IMR-90 (cell line): ENCODE results near the gene DNMT1. TPM values are rescaled to one million over a fixed set of nuclear protein-coding genes. Genes with fewer than 3 reads are reported as not detected.

Experiments
- ATAC-seq: fragments of 200-7000 bp; cut with Tn5 transposase; 2 replicates; pipeline ENCODE4 v1.9.1; 2020; ENCODE audit warnings: low read depth, mild to moderate bottlenecking, moderate library complexity
- BruUV-seq: library from RNA; stranded (reverse); fragments of 400-500 nt; replicated peaks from 2 replicates; lab custom pipeline; 2021; lab: Mats Ljungman, UMichigan
- CTCF ChIA-PET: fragments of 300-600 bp; formaldehyde crosslinking; extraction: SDS; loops from one replicate; lab custom pipeline; 2021; ENCODE audit warnings: antibody characterized with exemption; lab: Yijun Ruan, JAX
- POLR2A ChIA-PET: fragments of 300-600 bp; sonication (Branson Sonifier 250); formaldehyde crosslinking; loops from one replicate; lab custom pipeline; 2022; ENCODE audit warnings: antibody characterized with exemption; ENCODE audit not compliant: unreplicated experiment; lab: Charles Lee
- DNase-seq: peaks from one replicate; pipeline ENCODE4 v3.0.0; 2013
- H2AFZ ChIP-seq: replicated peaks from 2 replicates; pipeline ENCODE3; 2013; ENCODE audit warnings: low read length, mild to moderate bottlenecking; ENCODE audit not compliant: poor library complexity
- H2AK5ac ChIP-seq: 2 replicates; pipeline ENCODE4 v1.6.1; 2013; ENCODE audit warnings: low read depth, low read length, inconsistent platforms
- H2AK9ac ChIP-seq: replicated peaks from 2 replicates; pipeline ENCODE3; 2013; ENCODE audit warnings: mild to moderate bottlenecking, low read depth, low read length, moderate library complexity; ENCODE audit not compliant: poor library complexity
- H2BK120ac ChIP-seq: 2 replicates; pipeline ENCODE4 v1.6.1; 2013; ENCODE audit warnings: low read depth, low read length, inconsistent platforms
- H2BK15ac ChIP-seq: 3 replicates; pipeline ENCODE4 v1.6.1; 2013; ENCODE audit warnings: low read depth, low read length, inconsistent platforms
- H2BK20ac ChIP-seq: 2 replicates; pipeline ENCODE4 v1.6.1; 2013; ENCODE audit warnings: low read depth, mild to moderate bottlenecking, inconsistent platforms, low read length, moderate library complexity
- H2BK5ac ChIP-seq: 2 replicates; pipeline ENCODE4 v1.6.1; 2013; ENCODE audit warnings: mild to moderate bottlenecking, low read depth, low read length, inconsistent platforms; ENCODE audit not compliant: poor library complexity, severe bottlenecking
- H3K14ac ChIP-seq: replicated peaks from 2 replicates; pipeline ENCODE4 v1.6.1; 2013; ENCODE audit warnings: low read depth, low read length, inconsistent platforms
- H3K18ac ChIP-seq: 2 replicates; pipeline ENCODE4 v1.6.1; 2013; ENCODE audit warnings: low read depth, low read length, control low read depth
- H3K23ac ChIP-seq: 2 replicates; pipeline ENCODE4 v1.6.1; 2013; ENCODE audit warnings: low read depth, low read length, inconsistent platforms
- H3K27ac ChIP-seq: 2 replicates; pipeline ENCODE4 v1.5.1; 2013; ENCODE audit warnings: mild to moderate bottlenecking, control low read depth, low read length; ENCODE audit not compliant: insufficient read depth
- H3K27me3 ChIP-seq: 2 replicates; pipeline ENCODE4 v1.6.1; 2013; ENCODE audit warnings: low read length; ENCODE audit not compliant: control insufficient read depth, insufficient read depth
- H3K36me3 ChIP-seq: 2 replicates; pipeline ENCODE4 v1.6.1; 2013; ENCODE audit warnings: low read length, mixed read lengths; ENCODE audit not compliant: control insufficient read depth, insufficient read depth
- H3K4ac ChIP-seq: 2 replicates; pipeline ENCODE4 v1.6.1; 2013; ENCODE audit warnings: low read depth, low read length, inconsistent platforms
- H3K4me1 ChIP-seq: 2 replicates; pipeline ENCODE4 v1.6.1; 2013; ENCODE audit warnings: low read length, mixed read lengths; ENCODE audit not compliant: control insufficient read depth, insufficient read depth
- H3K4me2 ChIP-seq: 2 replicates; pipeline ENCODE4 v1.6.1; 2013; ENCODE audit warnings: low read depth, mild to moderate bottlenecking, control low read depth, low read length, moderate library complexity
- H3K4me3 ChIP-seq: 2 replicates; pipeline ENCODE4 v1.5.1; 2013; ENCODE audit warnings: low read depth, mild to moderate bottlenecking, control low read depth, low read length, moderate library complexity; ENCODE audit not compliant: insufficient read depth
- H3K56ac ChIP-seq: 2 replicates; pipeline ENCODE4 v1.6.1; 2013; ENCODE audit warnings: low read length, inconsistent platforms; ENCODE audit not compliant: insufficient read depth; ENCODE audit errors: extremely low read depth
- H3K79me1 ChIP-seq, 2 experiments: 2 replicates each; pipeline ENCODE4 v1.6.1; 2013; ENCODE audit warnings: low read length in 2 of 2, inconsistent platforms in 1 of 2, low read depth in 1 of 2
- H3K9ac ChIP-seq: 2 replicates; pipeline ENCODE4 v1.6.1; 2013; ENCODE audit warnings: low read depth, low read length, control low read depth
- H3K9me1 ChIP-seq: 2 replicates; pipeline ENCODE4 v1.6.1; 2013; ENCODE audit warnings: low read length, inconsistent platforms; ENCODE audit not compliant: insufficient read depth
- H3K9me3 ChIP-seq: 2 replicates; pipeline ENCODE4 v1.6.1; 2013; ENCODE audit warnings: low read length; ENCODE audit not compliant: control insufficient read depth, insufficient read depth
- H4K20me1 ChIP-seq: 2 replicates; pipeline ENCODE4 v1.6.1; 2013; ENCODE audit warnings: low read length, inconsistent platforms; ENCODE audit not compliant: insufficient read depth
- H4K5ac ChIP-seq: 2 replicates; pipeline ENCODE4 v1.6.1; 2013; ENCODE audit warnings: mild to moderate bottlenecking, low read depth, low read length, control low read depth
- H4K8ac ChIP-seq, 2 experiments: 2 replicates each; pipeline ENCODE4 v1.6.1; 2013; ENCODE audit warnings: low read depth in 2 of 2, low read length in 2 of 2, control low read depth in 1 of 2, inconsistent platforms in 1 of 2
- H4K91ac ChIP-seq: 2 replicates; pipeline ENCODE4 v1.6.1; 2013; ENCODE audit warnings: low read depth, low read length, inconsistent platforms; ENCODE audit not compliant: insufficient read depth
- CEBPB ChIP-seq: IDR thresholded peaks from 2 replicates; pipeline ENCODE4 v1.6.1; 2012; ENCODE audit warnings: low read depth, low read length, improper control_type of control experiment
- CHD1 ChIP-seq: IDR thresholded peaks from 2 replicates; pipeline ENCODE4 v1.6.1; 2012; ENCODE audit warnings: low read depth, low read length, improper control_type of control experiment
- FOS ChIP-seq: fragments of 150-350 bp; IDR thresholded peaks from 2 replicates; pipeline ENCODE4 v1.6.1; 2016; ENCODE audit warnings: low read depth, low read length
- MAFK ChIP-seq: IDR thresholded peaks from 2 replicates; pipeline ENCODE4 v1.6.1; 2012; ENCODE audit warnings: low read depth, low read length, improper control_type of control experiment
- MXI1 ChIP-seq: IDR thresholded peaks from 2 replicates; pipeline ENCODE4 v1.6.1; 2012; ENCODE audit warnings: low read depth, mild to moderate bottlenecking, low read length, moderate library complexity, borderline replicate concordance
- NFE2L2 ChIP-seq: fragments of 150-350 bp; IDR thresholded peaks from 2 replicates; pipeline ENCODE4 v1.6.1; 2016; ENCODE audit warnings: low read depth, mild to moderate bottlenecking, low read length
- POLR2A ChIP-seq: IDR thresholded peaks from 2 replicates; pipeline ENCODE4 v1.6.1; 2012; ENCODE audit warnings: mild to moderate bottlenecking, low read depth, low read length
- RCOR1 ChIP-seq: IDR thresholded peaks from 2 replicates; pipeline ENCODE4 v1.6.1; 2012; ENCODE audit warnings: mild to moderate bottlenecking, low read length, improper control_type of control experiment; ENCODE audit not compliant: insufficient replicate concordance
- WGBS, 2 experiments: methylation state at CpG; one replicate each; pipeline versions ENCODE4 v1.1.5 to v1.1.7; 2013; ENCODE audit warnings: missing lambda C conversion rate in 2 of 2; ENCODE audit not compliant: insufficient read length in 1 of 2; ENCODE audit errors: extremely low coverage in 2 of 2; 5-methylcytosine and 5-hydroxymethylcytosine counted together
- dilution Hi-C: fragments of 300-500 bp; cut with HindIII; formaldehyde crosslinking; loops from one replicate; pipeline ENCODE4 v1.14.3; 2018; ENCODE audit warnings: low sequenced_read_pairs; ENCODE audit not compliant: unreplicated experiment
- in situ Hi-C: fragments of 300-500 bp; cut with MboI; formaldehyde crosslinking; loops from 3 replicates; pipeline ENCODE4 v1.14.3; 2019; ENCODE audit warnings: low sequenced_read_pairs, inconsistent platforms, mixed read lengths
- intact Hi-C: fragments of 100-400 bp; cut with micrococcal nuclease; formaldehyde crosslinking; loops from 2 replicates; pipeline ENCODE4 v1.10.0; 2022
- polyA plus RNA-seq, 3 experiments: library from polyadenylated mRNA; depleted of rRNA; stranded (reverse); fragments of >200 nt; gene quantifications; 2 replicates each; pipeline ENCODE4 v1.2.3, GENCODE V29; 2012; ENCODE audit warnings: low replicate concordance in 1 of 3
- total RNA-seq: library from RNA; depleted of rRNA; stranded (reverse); fragments of >200 nt; gene quantifications from 2 replicates; pipeline ENCODE4 v1.2.3, GENCODE V29; 2012
- TF ChIP-seq, protein P1 (sequence below): conservative IDR thresholded peaks from 2 replicates; pipeline ENCODE4 v1.5.1; 2012; ENCODE audit warnings: mild to moderate bottlenecking, low read depth, low read length, improper control_type of control experiment

Gene DNMT1
- total and polyA plus RNA-seq, 2 of the 4 experiments (the other 2 are of a cell fraction) = 26.2 to 83.6 TPM

DNA sequence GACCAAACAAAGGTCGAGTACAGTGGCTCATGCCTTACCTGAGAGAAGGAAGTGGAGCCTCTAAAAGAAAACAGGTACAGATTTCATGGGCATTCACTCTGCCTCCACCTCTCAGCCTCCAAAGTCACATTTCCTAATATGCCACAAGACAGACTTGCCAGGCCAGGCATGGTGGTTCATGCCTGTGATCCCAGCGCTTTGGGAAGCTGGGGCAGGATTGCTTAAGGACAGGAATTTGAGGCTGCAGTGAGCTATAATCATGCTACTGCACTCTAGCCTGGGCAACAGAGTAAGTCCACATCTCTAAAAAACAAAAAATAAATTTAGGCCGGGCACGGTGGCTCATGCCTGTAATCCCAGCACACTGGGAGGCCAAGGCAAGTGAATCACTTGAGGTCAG, 10.9 kb upstream of the DNMT1 start:
- BruUV-seq = no TSS peak
- Histone ChIP-seq H3K36me3 (no peaks in the 10 kb centered on the region), H2BK20ac (no peak overlapping the region), H2AK5ac (no peak overlapping the region), H4K20me1 (no peaks in the 10 kb centered on the region), H3K56ac (no peak overlapping the region), H3K9ac (no peak overlapping the region), H3K27me3 (no peaks in the 10 kb centered on the region), H3K18ac (no peak overlapping the region), H4K8ac (no peak overlapping the region), H4K5ac (no peak overlapping the region; the same call in 1 of the 2 replicates), H3K14ac (no peak overlapping the region), H3K4me2 (no peak overlapping the region), H3K4me1 (peaks cover 7% of the 10 kb centered on the region), H2AK9ac (no peak overlapping the region), H2AFZ (no peak overlapping the region), H3K4ac (no peak overlapping the region), H3K9me3 (peaks cover 4% of the 10 kb centered on the region; the same call in 1 of the 2 replicates), H3K79me1 (no peaks in the 10 kb centered on the region), H3K9me1 (no peaks in the 10 kb centered on the region), H3K23ac (no peak overlapping the region), H2BK15ac (0 out of 3 replicates have a peak overlapping the region, but pooled peaks have one; percentile 3), H4K91ac (no peak overlapping the region), H2BK5ac (no peak overlapping the region), H2BK120ac (no peak overlapping the region; the same call in 1 of the 2 replicates), H3K4me3 (no peak overlapping the region), H3K27ac (no peak overlapping the region)
- POLR2A ChIA-PET = no interaction called here
- no peak for ATAC-seq
- intact Hi-C loops = no loop called here
- CTCF ChIA-PET = interaction anchor here (0.6 to 0.9 kb wide), 2 partner anchors 44 to 86 kb away, joined by 3 read pairs; no protein-coding TSS in a partner anchor
- in situ Hi-C loops = no loop called here
- no peak for TF ChIP-seq RCOR1
- no peak for TF ChIP-seq MXI1
- no peak for TF ChIP-seq FOS
- no peak for TF ChIP-seq MAFK
- no peak for TF ChIP-seq CEBPB
- no peak for TF ChIP-seq NFE2L2
- TF ChIP-seq CHD1 = no peak
- TF ChIP-seq POLR2A = no peak
- TF ChIP-seq, protein P1, sequence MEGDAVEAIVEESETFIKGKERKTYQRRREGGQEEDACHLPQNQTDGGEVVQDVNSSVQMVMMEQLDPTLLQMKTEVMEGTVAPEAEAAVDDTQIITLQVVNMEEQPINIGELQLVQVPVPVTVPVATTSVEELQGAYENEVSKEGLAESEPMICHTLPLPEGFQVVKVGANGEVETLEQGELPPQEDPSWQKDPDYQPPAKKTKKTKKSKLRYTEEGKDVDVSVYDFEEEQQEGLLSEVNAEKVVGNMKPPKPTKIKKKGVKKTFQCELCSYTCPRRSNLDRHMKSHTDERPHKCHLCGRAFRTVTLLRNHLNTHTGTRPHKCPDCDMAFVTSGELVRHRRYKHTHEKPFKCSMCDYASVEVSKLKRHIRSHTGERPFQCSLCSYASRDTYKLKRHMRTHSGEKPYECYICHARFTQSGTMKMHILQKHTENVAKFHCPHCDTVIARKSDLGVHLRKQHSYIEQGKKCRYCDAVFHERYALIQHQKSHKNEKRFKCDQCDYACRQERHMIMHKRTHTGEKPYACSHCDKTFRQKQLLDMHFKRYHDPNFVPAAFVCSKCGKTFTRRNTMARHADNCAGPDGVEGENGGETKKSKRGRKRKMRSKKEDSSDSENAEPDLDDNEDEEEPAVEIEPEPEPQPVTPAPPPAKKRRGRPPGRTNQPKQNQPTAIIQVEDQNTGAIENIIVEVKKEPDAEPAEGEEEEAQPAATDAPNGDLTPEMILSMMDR = no peak
- DNase-seq = no peak
- dilution Hi-C loops = no loop called here
- WGBS, 2 experiments = no CpG with 5 or more reads among the region's 4 CpGs
